ENCODE results near the gene GNG8.
A peak's percentile ranks its signal among the peaks of the same experiment; 100 is the strongest.

Gene GNG8

DNA sequence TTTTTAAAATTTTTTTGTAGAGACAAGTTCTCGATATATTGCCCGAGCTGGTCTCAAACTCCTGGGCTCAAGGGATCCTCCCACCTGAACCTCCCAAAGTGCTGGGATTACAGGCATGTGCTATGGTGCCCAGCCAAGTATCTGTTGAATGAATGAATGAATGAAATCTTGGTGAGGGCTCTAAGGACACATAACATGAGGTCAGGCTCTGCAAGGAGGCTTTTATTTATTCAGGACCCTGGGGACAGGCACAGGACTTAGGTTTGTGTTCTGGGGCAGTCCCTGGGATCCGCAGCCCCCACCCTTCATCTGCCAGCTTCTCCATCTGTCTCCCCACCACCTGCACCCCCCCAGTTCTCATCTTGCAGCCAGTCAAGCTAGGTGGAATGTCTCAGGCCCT, 15.7 kb downstream of the GNG8 start:
- intact Hi-C loops (cut with micrococcal nuclease) = no loop called here
- Mint-ChIP-seq H3K4me1 (ENCODE audit: low read depth) (peaks cover 76% of the 10 kb centered on the region), H3K27ac (peak overlapping the region; percentile 91), H3K27me3 (peaks cover 14% of the 10 kb centered on the region), H3K4me3 (peak overlapping the region; percentile 79), H3K36me3 (ENCODE audit: low read depth) (peaks cover 51% of the 10 kb centered on the region), H3K9me3 (no peaks in the 10 kb centered on the region)

DNA sequence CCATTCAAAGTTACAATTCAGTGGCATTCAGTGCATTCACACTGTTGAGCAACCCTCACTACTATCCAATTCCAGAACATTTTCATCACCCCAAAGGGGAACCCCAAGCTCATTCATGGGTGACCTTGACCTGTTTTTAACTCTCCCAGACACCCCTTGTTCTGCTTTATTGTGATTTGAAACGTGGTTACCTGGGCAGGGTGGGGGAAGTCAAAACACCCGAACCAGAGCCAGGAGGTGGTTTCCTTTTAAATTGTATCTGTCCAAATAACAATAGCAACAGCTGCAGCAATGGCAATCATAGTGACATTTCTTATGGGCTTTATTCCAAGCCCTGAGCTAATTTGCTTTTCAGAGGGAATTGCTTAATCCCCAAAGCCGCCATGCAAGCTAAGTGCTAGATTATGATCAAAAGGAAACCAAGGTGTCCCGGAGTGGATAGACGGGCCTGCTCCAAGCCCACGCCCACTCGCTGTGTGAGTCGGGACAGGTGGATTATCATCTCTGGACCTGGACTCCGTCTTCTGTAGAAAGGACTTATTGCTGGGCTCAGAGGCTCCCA, 17.3 kb downstream of the GNG8 start:
- Mint-ChIP-seq H3K4me1 (ENCODE audit: low read depth) (peaks cover 69% of the 10 kb centered on the region), H3K36me3 (ENCODE audit: low read depth) (peaks cover 39% of the 10 kb centered on the region), H3K4me3 (no peak overlapping the region)

DNA sequence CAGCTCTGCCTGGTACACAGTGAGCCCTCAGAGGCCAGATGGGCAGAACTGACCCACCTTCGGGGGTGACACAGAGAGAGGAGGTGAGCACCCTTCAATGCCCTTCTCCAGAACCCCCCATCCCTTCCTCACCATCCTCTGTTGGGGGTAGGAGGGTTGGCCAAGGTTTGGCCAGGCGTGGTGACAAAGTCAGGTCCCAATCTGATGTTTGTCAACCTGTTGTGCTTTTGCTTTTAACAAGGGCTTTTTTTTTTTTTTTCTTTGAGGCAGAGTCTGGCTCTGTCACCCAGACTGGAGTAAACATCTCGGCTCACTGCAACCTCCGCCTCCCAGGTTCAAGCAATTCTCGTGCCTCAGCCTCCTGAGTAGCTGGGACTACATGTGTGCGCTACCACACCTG, 18.4 kb downstream of the GNG8 start:
- intact Hi-C loops (cut with micrococcal nuclease) = no loop called here
- H3K4me3 Mint-ChIP-seq = no peak overlapping the region

More for the DNA sequence above, 17.3 kb downstream of the GNG8 start:
- intact Hi-C loops (cut with micrococcal nuclease) = no loop called here
- Mint-ChIP-seq H3K27ac (peak overlapping the region; percentile 91), H3K9me3 (no peaks in the 10 kb centered on the region), H3K27me3 (peaks cover 18% of the 10 kb centered on the region)

GRCh38 chr19:46616631-46617322, 19.2 kb downstream of the GNG8 start:
- H3K4me1 Mint-ChIP-seq (ENCODE audit: low read depth) = peaks cover 62% of the 10 kb centered on the region
- intact Hi-C loops (cut with micrococcal nuclease) = no loop called here
- no peaks in the 10 kb centered on the region for H3K9me3 Mint-ChIP-seq
- H3K4me3 Mint-ChIP-seq = no peak overlapping the region
- H3K27ac Mint-ChIP-seq = no peak overlapping the region
- peaks cover 30% of the 10 kb centered on the region for H3K27me3 Mint-ChIP-seq
- H3K36me3 Mint-ChIP-seq (ENCODE audit: low read depth) = peaks cover 20% of the 10 kb centered on the region

More for the DNA sequence above, 18.4 kb downstream of the GNG8 start:
- Mint-ChIP-seq H3K27me3 (peaks cover 21% of the 10 kb centered on the region), H3K27ac (no peak overlapping the region), H3K4me1 (ENCODE audit: low read depth) (peaks cover 62% of the 10 kb centered on the region), H3K9me3 (no peaks in the 10 kb centered on the region), H3K36me3 (ENCODE audit: low read depth) (peaks cover 28% of the 10 kb centered on the region)

DNA sequence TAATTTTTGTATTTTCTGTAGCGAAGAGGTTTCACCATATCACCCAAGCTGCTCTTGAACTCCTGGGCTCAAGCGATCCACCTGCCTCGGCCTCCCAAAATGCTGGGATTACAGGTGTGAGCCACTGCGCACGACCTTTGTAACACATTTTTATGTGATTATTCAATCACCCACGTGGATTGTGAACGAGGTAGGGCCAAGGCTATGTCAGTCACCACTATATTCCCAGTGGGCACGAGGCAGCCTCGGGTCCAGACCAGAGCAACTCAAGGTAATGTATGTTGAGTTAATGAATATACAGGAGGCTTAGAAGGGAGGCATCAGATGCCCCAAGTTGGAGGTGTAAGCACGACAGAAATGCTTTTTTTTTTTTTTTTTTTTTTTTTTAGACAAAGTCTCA, 20.0 kb downstream of the GNG8 start:
- peaks cover 62% of the 10 kb centered on the region for H3K4me1 Mint-ChIP-seq (ENCODE audit: low read depth)

DNA sequence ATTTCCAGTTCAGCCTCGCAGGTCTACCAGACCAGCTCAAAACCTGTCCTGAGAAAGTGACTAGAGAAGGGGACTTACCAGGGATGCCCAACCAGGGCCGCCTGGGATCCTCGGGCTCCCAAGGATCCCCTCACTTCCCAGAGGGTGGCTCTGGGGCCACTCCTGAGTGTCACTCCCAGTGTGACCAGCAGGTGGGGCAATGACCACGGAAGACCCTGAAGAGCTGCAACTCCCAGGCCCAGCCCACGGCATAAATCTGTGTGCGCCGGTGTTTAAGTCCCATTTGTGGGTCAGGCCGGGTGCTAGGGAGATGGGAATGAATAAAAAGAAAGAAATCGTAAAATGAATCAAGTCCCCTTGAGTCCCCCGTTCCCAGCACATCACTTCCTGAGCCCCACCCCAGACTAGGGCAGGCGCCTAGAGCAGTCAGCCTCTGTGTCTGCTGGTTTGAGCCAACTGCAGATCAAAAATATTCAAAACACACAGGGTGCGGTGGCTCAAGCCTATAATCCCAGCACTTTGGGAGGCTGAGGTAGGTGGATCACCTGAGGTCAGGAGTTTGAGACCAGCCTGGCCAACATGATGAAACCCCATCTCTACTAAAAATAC, 21.8 kb downstream of the GNG8 start:
- intact Hi-C loops (cut with micrococcal nuclease) = loop anchor here (1.0 kb wide), 1 partner anchor 48 kb away; no protein-coding TSS in a partner anchor
- Mint-ChIP-seq H3K4me1 (ENCODE audit: low read depth) (peaks cover 62% of the 10 kb centered on the region), H3K36me3 (ENCODE audit: low read depth) (peaks cover 18% of the 10 kb centered on the region), H3K27ac (no peak overlapping the region), H3K4me3 (no peak overlapping the region), H3K27me3 (peaks cover 43% of the 10 kb centered on the region), H3K9me3 (no peaks in the 10 kb centered on the region)

More for the DNA sequence above, 20.0 kb downstream of the GNG8 start:
- H3K27ac Mint-ChIP-seq = peak overlapping the region; percentile 20
- H3K9me3 Mint-ChIP-seq = no peaks in the 10 kb centered on the region
- peaks cover 12% of the 10 kb centered on the region for H3K36me3 Mint-ChIP-seq (ENCODE audit: low read depth)
- intact Hi-C loops (cut with micrococcal nuclease) = no loop called here
- peaks cover 32% of the 10 kb centered on the region for H3K27me3 Mint-ChIP-seq
- no peak overlapping the region for H3K4me3 Mint-ChIP-seq

DNA sequence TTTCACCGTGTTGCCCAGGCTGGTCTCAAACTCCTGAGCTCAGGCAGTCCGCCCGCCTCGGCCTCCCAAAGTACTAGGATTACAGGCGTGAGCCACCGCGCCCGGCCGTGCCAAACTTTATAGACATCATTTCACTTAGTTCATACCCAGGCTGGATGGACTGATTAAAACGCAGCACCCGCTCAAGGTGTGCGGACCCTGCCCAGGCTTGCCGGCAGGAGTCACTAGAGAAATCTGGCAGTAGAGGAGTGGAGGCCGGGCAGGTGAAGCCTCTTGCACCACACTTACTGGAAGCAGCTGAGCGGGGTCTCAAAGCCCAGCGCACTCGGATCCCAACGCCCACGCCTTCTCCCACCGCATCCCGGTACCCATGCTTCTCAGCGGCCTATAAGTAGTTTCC, 22.5 kb downstream of the GNG8 start:
- H3K27me3 Mint-ChIP-seq = peaks cover 47% of the 10 kb centered on the region
- H3K36me3 Mint-ChIP-seq (ENCODE audit: low read depth) = peaks cover 24% of the 10 kb centered on the region
- no peak overlapping the region for H3K27ac Mint-ChIP-seq
- peaks cover 59% of the 10 kb centered on the region for H3K4me1 Mint-ChIP-seq (ENCODE audit: low read depth)
- no peaks in the 10 kb centered on the region for H3K9me3 Mint-ChIP-seq
- no peak overlapping the region for H3K4me3 Mint-ChIP-seq
- intact Hi-C loops (cut with micrococcal nuclease) = no loop called here

GRCh38 chr19:46611776-46612175, 24.2 kb downstream of the GNG8 start:
- Mint-ChIP-seq H3K4me1 (ENCODE audit: low read depth) (peaks cover 51% of the 10 kb centered on the region), H3K9me3 (no peaks in the 10 kb centered on the region), H3K27me3 (peaks cover 53% of the 10 kb centered on the region), H3K36me3 (ENCODE audit: low read depth) (peaks cover 42% of the 10 kb centered on the region), H3K27ac (no peak overlapping the region), H3K4me3 (no peak overlapping the region)
- intact Hi-C loops (cut with micrococcal nuclease) = no loop called here

DNA sequence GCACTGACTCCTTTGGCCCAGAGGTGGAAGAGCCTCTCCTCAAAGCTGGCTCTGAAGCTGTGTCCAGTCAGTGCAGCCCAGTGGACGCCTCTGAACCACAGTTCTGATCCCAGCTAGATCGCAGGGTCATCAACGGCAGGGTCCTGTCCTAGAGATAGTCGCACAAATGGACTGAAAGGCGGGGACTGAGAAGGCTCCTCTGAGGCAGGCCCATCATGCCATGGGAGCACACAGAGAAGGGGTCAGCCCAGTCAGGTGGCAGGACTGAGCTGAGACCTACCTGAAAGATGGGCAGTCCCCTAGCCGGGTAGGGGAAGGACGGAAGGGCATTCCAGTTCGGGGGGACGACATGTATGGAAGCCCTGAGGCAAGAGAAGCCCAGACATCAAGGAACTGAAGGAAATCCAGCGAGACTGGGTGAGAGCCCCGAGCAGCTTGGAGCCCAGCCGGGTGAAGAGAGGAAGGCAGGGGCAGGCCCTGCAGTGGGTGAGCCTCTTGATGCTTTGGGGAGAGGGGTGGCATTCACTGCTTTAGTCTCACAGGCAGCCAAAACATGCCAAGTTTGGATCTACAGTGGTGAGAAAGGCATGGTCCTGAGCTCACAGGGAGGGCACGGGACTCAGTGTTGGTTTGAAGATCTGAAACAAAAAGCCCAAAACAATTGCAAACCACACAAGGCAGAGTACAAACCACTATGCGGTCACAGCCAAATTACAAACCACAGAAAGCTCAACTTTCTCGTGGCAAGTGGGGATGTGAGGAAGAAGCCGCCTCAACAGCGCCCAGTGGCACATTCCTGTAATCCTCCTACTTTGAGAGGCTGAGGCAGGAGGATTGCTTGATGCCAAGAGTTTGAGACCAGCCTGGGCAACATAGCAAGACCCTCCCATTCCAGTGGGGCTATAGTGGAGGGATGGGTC, 24.9 kb downstream of the GNG8 start:
- peaks cover 49% of the 10 kb centered on the region for H3K36me3 Mint-ChIP-seq (ENCODE audit: low read depth)
- peak overlapping the region; percentile 3 for H3K27ac Mint-ChIP-seq
- no peaks in the 10 kb centered on the region for H3K9me3 Mint-ChIP-seq
- H3K27me3 Mint-ChIP-seq = peaks cover 53% of the 10 kb centered on the region
- H3K4me1 Mint-ChIP-seq (ENCODE audit: low read depth) = peaks cover 52% of the 10 kb centered on the region
- intact Hi-C loops (cut with micrococcal nuclease) = no loop called here
- H3K4me3 Mint-ChIP-seq = no peak overlapping the region

- Mint-ChIP-seq H3K36me3 (ENCODE audit: low read depth) (peaks cover 56% of the 10 kb centered on the region), H3K27me3 (peaks cover 46% of the 10 kb centered on the region), H3K4me3 (no peak overlapping the region), H3K4me1 (ENCODE audit: low read depth) (peaks cover 59% of the 10 kb centered on the region), H3K27ac (no peak overlapping the region), H3K9me3 (no peaks in the 10 kb centered on the region)
- intact Hi-C loops (cut with micrococcal nuclease) = no loop called here
Observed at GRCh38 chr19:46610413-46610775, 25.6 kb downstream of the GNG8 start.

DNA sequence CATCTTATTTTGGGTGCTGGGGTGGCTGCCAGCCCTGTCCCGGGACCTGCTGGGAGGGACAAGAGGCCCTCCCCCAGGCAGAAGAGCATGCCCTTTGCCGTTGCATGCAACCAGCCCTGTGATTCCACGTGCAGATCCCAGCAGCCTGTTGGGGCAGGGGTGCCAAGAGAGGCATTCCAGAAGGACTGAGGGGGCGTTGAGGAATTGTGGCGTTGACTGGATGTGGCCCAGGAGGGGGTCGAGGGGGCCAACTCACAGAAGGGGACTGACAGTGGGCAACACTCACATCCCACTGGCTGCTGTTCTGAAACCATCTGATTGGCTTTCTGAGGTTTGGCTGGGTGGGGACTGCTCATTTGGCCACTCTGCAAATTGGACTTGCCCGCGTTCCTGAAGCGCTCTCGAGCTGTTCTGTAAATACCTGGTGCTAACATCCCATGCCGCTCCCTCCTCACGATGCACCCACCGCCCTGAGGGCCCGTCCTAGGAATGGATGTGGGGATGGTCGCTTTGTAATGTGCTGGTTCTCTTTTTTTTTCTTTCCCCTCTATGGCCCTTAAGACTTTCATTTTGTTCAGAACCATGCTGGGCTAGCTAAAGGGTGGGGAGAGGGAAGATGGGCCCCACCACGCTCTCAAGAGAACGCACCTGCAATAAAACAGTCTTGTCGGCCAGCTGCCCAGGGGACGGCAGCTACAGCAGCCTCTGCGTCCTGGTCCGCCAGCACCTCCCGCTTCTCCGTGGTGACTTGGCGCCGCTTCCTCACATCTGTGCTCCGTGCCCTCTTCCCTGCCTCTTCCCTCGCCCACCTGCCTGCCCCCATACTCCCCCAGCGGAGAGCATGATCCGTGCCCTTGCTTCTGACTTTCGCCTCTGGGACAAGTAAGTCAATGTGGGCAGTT, 26.2 kb downstream of the GNG8 start:
- Mint-ChIP-seq H3K27me3 (peaks cover 46% of the 10 kb centered on the region), H3K36me3 (ENCODE audit: low read depth) (peaks cover 62% of the 10 kb centered on the region), H3K9me3 (no peaks in the 10 kb centered on the region), H3K4me1 (ENCODE audit: low read depth) (peaks cover 61% of the 10 kb centered on the region), H3K4me3 (no peak overlapping the region), H3K27ac (no peak overlapping the region)
- intact Hi-C loops (cut with micrococcal nuclease) = no loop called here

DNA sequence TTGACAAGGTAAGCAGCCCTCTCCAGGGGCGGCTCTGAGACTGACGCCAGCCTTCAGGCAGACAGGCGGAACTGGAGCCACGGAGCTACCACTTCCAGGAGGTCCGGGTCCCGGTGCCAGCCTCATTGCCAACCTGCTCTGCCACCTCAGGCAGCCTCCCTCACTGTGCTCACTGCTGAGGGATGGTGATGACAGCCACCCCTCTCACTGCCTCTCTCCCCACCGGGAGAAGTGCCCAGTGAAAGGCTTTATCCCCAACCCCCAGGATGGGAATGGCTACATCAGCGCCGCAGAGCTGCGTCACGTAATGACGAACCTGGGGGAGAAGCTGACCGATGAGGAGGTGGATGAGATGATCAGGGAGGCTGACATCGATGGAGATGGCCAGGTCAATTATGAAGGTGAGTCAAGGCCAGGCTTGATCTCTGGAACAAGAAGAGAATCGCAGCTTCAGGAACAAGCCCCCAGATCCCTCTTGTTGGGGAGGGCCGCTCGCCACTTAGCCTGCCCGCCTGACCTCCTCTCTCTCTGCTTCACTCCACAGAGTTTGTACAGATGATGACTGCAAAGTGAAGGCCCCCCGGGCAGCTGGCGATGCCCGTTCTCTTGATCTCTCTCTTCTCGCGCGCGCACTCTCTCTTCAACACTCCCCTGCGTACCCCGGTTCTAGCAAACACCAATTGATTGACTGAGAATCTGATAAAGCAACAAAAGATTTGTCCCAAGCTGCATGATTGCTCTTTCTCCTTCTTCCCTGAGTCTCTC, 27.2 kb downstream of the GNG8 start:
- no peak overlapping the region for H3K4me3 Mint-ChIP-seq
- H3K27ac Mint-ChIP-seq = no peak overlapping the region
- intact Hi-C loops (cut with micrococcal nuclease) = no loop called here
- no peaks in the 10 kb centered on the region for H3K9me3 Mint-ChIP-seq
- H3K4me1 Mint-ChIP-seq (ENCODE audit: low read depth) = peaks cover 63% of the 10 kb centered on the region
- peaks cover 43% of the 10 kb centered on the region for H3K27me3 Mint-ChIP-seq
- H3K36me3 Mint-ChIP-seq (ENCODE audit: low read depth) = peaks cover 68% of the 10 kb centered on the region
